GM12878 (cell line): ENCODE results near the gene DQX1. TPM values are rescaled to one million over a fixed set of nuclear protein-coding genes. Genes with fewer than 3 reads are reported as not detected.

ENCODE experiments used
- ATAC-seq: fragments of 200-7000 bp; cut with Tn5 transposase; 3 replicates; pipeline ENCODE4 v1.9.1; 2020; ENCODE audit warnings: mild to moderate bottlenecking, moderate library complexity
- BruUV-seq: library from RNA; stranded (reverse); fragments of 400-500 nt; replicated peaks from 2 replicates; lab custom pipeline; 2021; lab: Mats Ljungman, UMichigan
- CTCF ChIA-PET: fragments of 300-600 bp; sonication (Branson Sonifier 250); formaldehyde crosslinking; extraction: SDS; loops from one replicate; lab custom pipeline; 2021; ENCODE audit warnings: inconsistent platforms; lab: Yijun Ruan, JAX
- POLR2A ChIA-PET: fragments of 350-600 bp; formaldehyde crosslinking; extraction: SDS; loops from one replicate; lab custom pipeline; 2021; ENCODE audit warnings: inconsistent platforms; lab: Charles Lee
- RAD21 ChIA-PET: fragments of 300-600 bp; sonication (Branson Sonifier 250); formaldehyde crosslinking; loops from one replicate; lab custom pipeline; 2023; ENCODE audit warnings: antibody characterized with exemption; ENCODE audit not compliant: unreplicated experiment; lab: Charles Lee
- SMC1A ChIA-PET: fragments of 300-600 bp; sonication (Branson Sonifier 250); formaldehyde crosslinking; loops from one replicate; lab custom pipeline; 2023; ENCODE audit not compliant: unreplicated experiment, uncharacterized antibody; lab: Charles Lee
- DNase-seq: peaks from one replicate; pipeline ENCODE4 v3.0.0-alpha.2; 2011; ENCODE audit warnings: low read depth, low spot score
- FAIRE-seq: peaks from 3 replicates; lab custom pipeline; 2011; peaks lifted over from hg19 to GRCh38; lab: Jason Lieb, UNC
- H2AFZ ChIP-seq: 2 replicates; pipeline ENCODE4 v1.6.0; 2011; ENCODE audit warnings: low read depth, low read length, control low read depth; ENCODE audit not compliant: control insufficient read depth
- H3K27ac ChIP-seq: 2 replicates; pipeline ENCODE4 v1.5.1; 2011; ENCODE audit warnings: control low read depth; ENCODE audit not compliant: control insufficient read depth, insufficient read depth
- H3K27me3 ChIP-seq, 2 experiments: replicated peaks in 1 of 2; 2 replicates each; pipeline versions ENCODE4 v1.6.0 to v1.6.1; 2011; ENCODE audit warnings: low read length in 1 of 2; ENCODE audit not compliant: control insufficient read depth in 2 of 2, insufficient read depth in 2 of 2
- H3K36me3 ChIP-seq, 2 experiments: 2 replicates each; pipeline ENCODE4 v1.5.1; 2011; ENCODE audit warnings: low read length in 1 of 2; ENCODE audit not compliant: control insufficient read depth in 2 of 2, insufficient read depth in 2 of 2
- H3K4me1 ChIP-seq: 2 replicates; pipeline ENCODE4 v1.6.1; 2011; ENCODE audit warnings: mild to moderate bottlenecking, low read length, moderate library complexity, mixed read lengths; ENCODE audit not compliant: control insufficient read depth, insufficient read depth
- H3K4me2 ChIP-seq: 2 replicates; pipeline ENCODE4 v1.6.0; 2011; ENCODE audit warnings: control low read depth; ENCODE audit not compliant: control insufficient read depth, insufficient read depth
- H3K4me3 ChIP-seq: fragments of 200-600 bp; sonication (generic); 2 replicates; pipeline ENCODE4 v1.5.1; 2016
- H3K79me2 ChIP-seq: 2 replicates; pipeline ENCODE4 v1.6.0; 2011; ENCODE audit warnings: low read length; ENCODE audit not compliant: control insufficient read depth, insufficient read depth
- H3K9ac ChIP-seq: 2 replicates; pipeline ENCODE4 v1.8.0; 2011; ENCODE audit warnings: low read length, control low read depth, mixed read lengths; ENCODE audit not compliant: control insufficient read depth, insufficient read depth
- H3K9me3 ChIP-seq: replicated peaks from 3 replicates; pipeline ENCODE4 v1.5.1; 2011; ENCODE audit warnings: mild to moderate bottlenecking, low read length; ENCODE audit not compliant: control insufficient read depth, insufficient read depth
- H4K20me1 ChIP-seq: 2 replicates; pipeline ENCODE4 v1.6.0; 2011; ENCODE audit not compliant: control insufficient read depth, insufficient read depth
- CHD4 ChIP-seq: fragments of 200-600 bp; sonication (generic); IDR thresholded peaks from 2 replicates; pipeline ENCODE4 v1.6.1; 2016; ENCODE audit warnings: mild to moderate bottlenecking
- CUX1 ChIP-seq: IDR thresholded peaks from 2 replicates; pipeline ENCODE4 v1.6.1; 2012; ENCODE audit warnings: improper control_type of control experiment, low read depth, low read length; ENCODE audit not compliant: insufficient replicate concordance
- ELK1 ChIP-seq: IDR thresholded peaks from 2 replicates; pipeline ENCODE4 v1.6.1; 2012; ENCODE audit warnings: low read depth, low read length, improper control_type of control experiment
- ESRRA ChIP-seq: IDR thresholded peaks from 2 replicates; pipeline ENCODE4 v1.6.1; 2012; ENCODE audit warnings: mild to moderate bottlenecking, low read length, improper control_type of control experiment
- FOS ChIP-seq: IDR thresholded peaks from 3 replicates; pipeline ENCODE4 v1.6.1; 2011; ENCODE audit warnings: borderline replicate concordance; ENCODE audit not compliant: insufficient read length; ENCODE audit errors: extremely low read depth
- KDM1A ChIP-seq: fragments of 200-600 bp; sonication (generic); IDR thresholded peaks from 2 replicates; pipeline ENCODE4 v1.6.1; 2016; ENCODE audit warnings: borderline replicate concordance
- MYB ChIP-seq: fragments of 150-350 bp; IDR thresholded peaks from 2 replicates; pipeline ENCODE4 v1.6.1; 2014; ENCODE audit warnings: mild to moderate bottlenecking, low read depth, low read length, borderline replicate concordance
- POLR2AphosphoS2 ChIP-seq: IDR thresholded peaks from 2 replicates; pipeline ENCODE4 v1.6.1; 2011; ENCODE audit warnings: low read depth, mild to moderate bottlenecking, low read length, improper control_type of control experiment, moderate library complexity
- POLR2AphosphoS5 ChIP-seq: IDR thresholded peaks from 2 replicates; pipeline ENCODE4 v1.6.1; 2011; ENCODE audit warnings: mild to moderate bottlenecking, low read length, inconsistent platforms
- POU2F2 ChIP-seq: IDR thresholded peaks from 3 replicates; pipeline ENCODE4 v1.6.1; 2011; ENCODE audit warnings: low read depth, mild to moderate bottlenecking, low read length, borderline replicate concordance
- RFX5 ChIP-seq: IDR thresholded peaks from 2 replicates; pipeline ENCODE4 v1.6.1; 2011; ENCODE audit warnings: low read depth, low read length, improper control_type of control experiment
- SMAD1 ChIP-seq: fragments of 450-650 bp; IDR thresholded peaks from 2 replicates; pipeline ENCODE4 v1.6.1; 2018; ENCODE audit warnings: mild to moderate bottlenecking, low read depth; ENCODE audit not compliant: partially characterized antibody
- SP1 ChIP-seq: IDR thresholded peaks from one replicate; pipeline ENCODE4 v1.6.1; 2011; ENCODE audit warnings: low read depth, low read length
- SPI1 ChIP-seq: IDR thresholded peaks from 2 replicates; pipeline ENCODE4 v1.6.1; 2011; ENCODE audit warnings: low read depth, mild to moderate bottlenecking, low read length, moderate library complexity, borderline replicate concordance; ENCODE audit not compliant: insufficient read depth
- TAF1 ChIP-seq: IDR thresholded peaks from 2 replicates; pipeline ENCODE4 v1.6.1; 2011; ENCODE audit warnings: mild to moderate bottlenecking, low read depth, low read length, borderline replicate concordance
- ZNF217 ChIP-seq: fragments of 450-650 bp; IDR thresholded peaks from 2 replicates; pipeline ENCODE4 v1.6.1; 2017; ENCODE audit warnings: antibody characterized with exemption, mild to moderate bottlenecking
- ZNF274 ChIP-seq: IDR thresholded peaks from one replicate; pipeline ENCODE4 v1.8.0; 2011; ENCODE audit not compliant: insufficient read length, insufficient read depth
- WGBS: methylation state at CpG from one replicate; pipeline ENCODE4 v1.1.6; 2016; ENCODE audit warnings: low lambda C conversion rate; ENCODE audit not compliant: insufficient replicate concordance, insufficient coverage; ENCODE audit errors: missing lambda C conversion rate; 5-methylcytosine and 5-hydroxymethylcytosine counted together
- in situ Hi-C: fragments of 300-500 bp; cut with MboI; formaldehyde crosslinking; loops from 9 replicates; pipeline ENCODE4 v1.14.3; 2018; ENCODE audit warnings: mixed read lengths
- intact Hi-C: fragments of 100-400 bp; cut with micrococcal nuclease; formaldehyde crosslinking; loops from one replicate; pipeline ENCODE4 v1.14.2; 2022; ENCODE audit not compliant: unreplicated experiment
- polyA plus RNA-seq, 11 experiments: library from polyadenylated mRNA; depleted of rRNA in 4 of 11; unstranded in 6 of 11; stranded (reverse) in 5 of 11; fragments of >200 nt; fragmentation: Nextera tagmentation in 4 of 11; fragmentation: Illumina TruSeq in 1 of 11; extraction: Ambion mirVana in 4 of 11; extraction: Trizol in 1 of 11; gene quantifications; 1 replicate in 1 of 11; 2 replicates in 10 of 11; pipeline versions ENCODE4 v1.2.1 to v1.2.3, GENCODE V29; 2011 to 2016; ENCODE audit warnings: inconsistent platforms in 2 of 11, missing spikeins in 2 of 11, low read depth in 1 of 11
- total RNA-seq, 4 experiments: library from RNA; depleted of rRNA in 3 of 4; stranded (reverse); fragments of >200 nt in 3 of 4; fragmentation: Illumina TruSeq in 1 of 4; extraction: Trizol in 1 of 4; gene quantifications; 2 replicates each; pipeline versions ENCODE4 v1.2.1 to v1.2.3, GENCODE V29; 2013 to 2021

Gene DQX1
- total and polyA plus RNA-seq, 10 of the 15 experiments (the other 5 are each of a cell fraction or from before 2014, with no cell fraction given), result 0.34 to 2.1 (median 0.86) TPM

GRCh38 chr2:74493546-74493945 lies 32.5 kb downstream of the DQX1 start:
- RAD21 ChIA-PET, result no interaction called here
- Histone ChIP-seq H3K79me2 (no peaks in the 10 kb centered on the region), H3K4me2 (no peak overlapping the region), H3K27ac (no peak overlapping the region), H3K9ac (no peak overlapping the region), H2AFZ (no peak overlapping the region), H3K27me3 (peaks cover 4 to 5% of the 10 kb centered on the region in 2 experiments; a peak in 3 of 4 replicates), H3K36me3 (peaks cover 12 to 13% of the 10 kb centered on the region in 2 experiments; a peak in 3 of 4 replicates), H4K20me1 (no peaks in the 10 kb centered on the region), H3K4me3 (no peak overlapping the region), H3K4me1 (0 out of 2 replicates have a peak, but pooled peaks cover 3% of the 10 kb centered on the region), H3K9me3 (no peaks in the 10 kb centered on the region)
- in situ Hi-C loops, result no loop called here
- no peak for ATAC-seq
- SMC1A ChIA-PET, result interaction anchor here (1.2 to 1.4 kb wide), 2 partner anchors 91 to 93 kb away, joined by 4 read pairs; no protein-coding TSS in a partner anchor
- intact Hi-C loops, result no loop called here
- POLR2A ChIA-PET, result interaction anchor here (0.5 to 1.0 kb wide), 4 partner anchors 13 to 75 kb away, joined by 3 read pairs; no protein-coding TSS in a partner anchor
- DNase-seq, result no peak
- CTCF ChIA-PET, result interaction anchor here (1.7 to 19.4 kb wide), 3 partner anchors 11 to 95 kb away, joined by 4 to 280 read pairs (median 10); partner anchors contain the start of genes CCDC142 and TTC31
- BruUV-seq, result no TSS peak
- TF ChIP-seq MYB (no peak), POU2F2 (no peak), ZNF274 (no peak), POLR2AphosphoS2 (no peak), TAF1 (no peak), SPI1 (no peak), SMAD1 (no peak), POLR2AphosphoS5 (no peak), CUX1 (no peak), ZNF217 (no peak), KDM1A (no peak), CHD4 (no peak), RFX5 (no peak), ELK1 (no peak), SP1 (no peak), ESRRA (no peak), FOS (no peak)
- WGBS, result 73% methylated on average over 3 of the region's 3 CpGs
- FAIRE-seq, result no peak
